Adrenal gland (tissue), 12 donors: ENCODE results near the gene TACR1. TPM values are rescaled to one million over a fixed set of nuclear protein-coding genes. Genes with fewer than 3 reads are reported as not detected.

Experiments
- DNase-seq, 7 donors: peaks; one replicate each; pipeline ENCODE4 v3.0.0-alpha.2; 2019 to 2020
- H3K27ac ChIP-seq, 5 donors: fragments of 200-600 bp; sonication (generic) in 4 of 5; 1 replicate in 3 of 5; 2 replicates in 2 of 5; pipeline versions ENCODE4 v1.5.1 to v1.8.0; 2016 to 2020; ENCODE audit warnings: mild to moderate bottlenecking in 1 of 5
- H3K27me3 ChIP-seq: fragments of 200-600 bp; 2 replicates; pipeline ENCODE4 v1.8.0; 2021
- H3K36me3 ChIP-seq, 2 donors: fragments of 200-600 bp; replicated peaks in 1 of 2; 1 replicate in 1 of 2; 2 replicates in 1 of 2; pipeline versions ENCODE4 v1.5.1 to v1.8.0; 2018 to 2022
- H3K4me1 ChIP-seq, 2 donors: fragments of 200-600 bp; replicated peaks in 1 of 2; 1 replicate in 1 of 2; 2 replicates in 1 of 2; pipeline versions ENCODE4 v1.5.1 to v1.8.0; 2018 to 2021
- H3K4me3 ChIP-seq, 4 donors: fragments of 200-600 bp; sonication (generic) in 3 of 4; one replicate each; pipeline ENCODE4 v1.5.1; 2016 to 2018
- H3K9me3 ChIP-seq, 3 donors: fragments of 200-600 bp; sonication (generic) in 1 of 3; replicated peaks in 1 of 3; 1 replicate in 2 of 3; 2 replicates in 1 of 3; pipeline versions ENCODE4 v1.5.1 to v1.8.0; 2016 to 2021
- POLR2A ChIP-seq, 2 donors: fragments of 450-650 bp; IDR thresholded peaks; one replicate each; pipeline ENCODE4 v1.6.1; 2017; ENCODE audit warnings: antibody characterized with exemption in 2 of 2, mild to moderate bottlenecking in 2 of 2, moderate library complexity in 1 of 2
- WGBS, 4 donors: extraction: QIAGEN DNeasy Blood & Tissue Kit in 2 of 4; methylation state at CpG; one replicate each; pipeline versions ENCODE4 v1.1.5 to v1.1.7; 2013 to 2017; 5-methylcytosine and 5-hydroxymethylcytosine counted together
- intact Hi-C, 2 donors: fragments of 100-400 bp; cut with DNase I; formaldehyde crosslinking; loops; one replicate each; pipeline versions ENCODE4 v1.14.1 to v1.15.0; 2022 to 2023
- polyA plus RNA-seq, 3 donors: library from polyadenylated mRNA; stranded (reverse); fragments of 200-250 nt in 2 of 3; fragments of 350-450 nt in 1 of 3; fragmentation: Illumina TruSeq in 1 of 3; extraction: RNeasy Lipid Tissue Mini Kit (QIAGEN cat#74804) in 1 of 3; gene quantifications; one replicate each; pipeline ENCODE4 v1.2.3, GENCODE V29; 2013 to 2014
- total RNA-seq, 9 donors: library from RNA; depleted of rRNA in 4 of 9; stranded (reverse); fragments of >200 nt in 4 of 9; fragments of 120-200 nt in 1 of 9; fragmentation: NEBNext Ultra II Directional in 1 of 9; extraction: Animal tissue kit (Norgen Biotek cat#: 25700) in 1 of 9; gene quantifications; one replicate each; pipeline versions ENCODE4 v1.1.0 to v1.2.4, GENCODE V29; 2013 to 2023
- TF ChIP-seq, protein P1 (sequence below), 6 experiments: fragments of 450-650 bp in 4 of 6; fragments of 200-600 bp in 2 of 6; sonication (generic) in 1 of 6; IDR thresholded peaks; 1 replicate in 5 of 6; 2 replicates in 1 of 6; pipeline versions ENCODE4 v1.5.1 to v1.8.0; 2016 to 2021; ENCODE audit warnings: antibody characterized with exemption in 6 of 6, mild to moderate bottlenecking in 2 of 6, moderate library complexity in 1 of 6
- donor health status: healthy with polysubstance abuse.
- donor health status: Bipolar disorder and iron deficiency.
- donor health status: DM: yes; HTN: yes; CAD: no.
- donor health status: DM: no; HTN: no; CAD: no.
- donor health status: DM: no; HTN: no; CAD: no.
- donor health status: DM: yes; HTN: yes; CAD: no.

TACR1 gene
- total and polyA plus RNA-seq, 12 donors: 0.15 to 1.9 (median 0.41) TPM; not detected in 1

DNA sequence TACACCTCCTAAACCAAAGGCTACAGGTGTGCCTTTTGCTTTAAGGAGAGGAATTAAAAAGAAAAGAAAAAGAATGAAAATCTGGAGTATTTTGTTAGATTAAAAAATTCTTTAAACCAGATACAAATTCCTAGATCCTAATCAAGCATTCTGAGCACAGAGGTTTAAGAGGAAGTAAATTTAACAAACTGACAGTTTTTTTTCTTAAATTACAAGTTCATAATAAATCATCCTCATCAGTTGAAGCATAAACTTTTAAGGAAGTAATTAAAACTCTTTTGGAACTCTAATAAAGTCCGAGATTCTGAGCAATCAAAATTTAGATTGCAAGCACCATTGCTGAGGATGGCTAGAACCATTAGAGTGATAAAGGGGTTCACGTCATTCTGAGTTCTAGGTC lies 165.8 kb downstream of the TACR1 start:
- Histone ChIP-seq H3K27me3 (no peaks in the 10 kb centered on the region), H3K4me1 (peaks cover 0 to 6% of the 10 kb centered on the region in 2 donors), H3K36me3 (no peaks in the 10 kb centered on the region), H3K4me3 (no peak overlapping the region), H3K27ac (no peak overlapping the region), H3K9me3 (no peaks in the 10 kb centered on the region)
- DNase-seq: no peak
- intact Hi-C loops: no loop called here
- WGBS, 4 donors: 65 to 71% (median 67%) methylated on average over 2 of the region's 2 CpGs
- no peak for TF ChIP-seq POLR2A (IDR thresholded peaks at IDR 0.05)
- TF ChIP-seq, protein P1, sequence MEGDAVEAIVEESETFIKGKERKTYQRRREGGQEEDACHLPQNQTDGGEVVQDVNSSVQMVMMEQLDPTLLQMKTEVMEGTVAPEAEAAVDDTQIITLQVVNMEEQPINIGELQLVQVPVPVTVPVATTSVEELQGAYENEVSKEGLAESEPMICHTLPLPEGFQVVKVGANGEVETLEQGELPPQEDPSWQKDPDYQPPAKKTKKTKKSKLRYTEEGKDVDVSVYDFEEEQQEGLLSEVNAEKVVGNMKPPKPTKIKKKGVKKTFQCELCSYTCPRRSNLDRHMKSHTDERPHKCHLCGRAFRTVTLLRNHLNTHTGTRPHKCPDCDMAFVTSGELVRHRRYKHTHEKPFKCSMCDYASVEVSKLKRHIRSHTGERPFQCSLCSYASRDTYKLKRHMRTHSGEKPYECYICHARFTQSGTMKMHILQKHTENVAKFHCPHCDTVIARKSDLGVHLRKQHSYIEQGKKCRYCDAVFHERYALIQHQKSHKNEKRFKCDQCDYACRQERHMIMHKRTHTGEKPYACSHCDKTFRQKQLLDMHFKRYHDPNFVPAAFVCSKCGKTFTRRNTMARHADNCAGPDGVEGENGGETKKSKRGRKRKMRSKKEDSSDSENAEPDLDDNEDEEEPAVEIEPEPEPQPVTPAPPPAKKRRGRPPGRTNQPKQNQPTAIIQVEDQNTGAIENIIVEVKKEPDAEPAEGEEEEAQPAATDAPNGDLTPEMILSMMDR (IDR thresholded peaks at IDR 0.05): no peak

DNA sequence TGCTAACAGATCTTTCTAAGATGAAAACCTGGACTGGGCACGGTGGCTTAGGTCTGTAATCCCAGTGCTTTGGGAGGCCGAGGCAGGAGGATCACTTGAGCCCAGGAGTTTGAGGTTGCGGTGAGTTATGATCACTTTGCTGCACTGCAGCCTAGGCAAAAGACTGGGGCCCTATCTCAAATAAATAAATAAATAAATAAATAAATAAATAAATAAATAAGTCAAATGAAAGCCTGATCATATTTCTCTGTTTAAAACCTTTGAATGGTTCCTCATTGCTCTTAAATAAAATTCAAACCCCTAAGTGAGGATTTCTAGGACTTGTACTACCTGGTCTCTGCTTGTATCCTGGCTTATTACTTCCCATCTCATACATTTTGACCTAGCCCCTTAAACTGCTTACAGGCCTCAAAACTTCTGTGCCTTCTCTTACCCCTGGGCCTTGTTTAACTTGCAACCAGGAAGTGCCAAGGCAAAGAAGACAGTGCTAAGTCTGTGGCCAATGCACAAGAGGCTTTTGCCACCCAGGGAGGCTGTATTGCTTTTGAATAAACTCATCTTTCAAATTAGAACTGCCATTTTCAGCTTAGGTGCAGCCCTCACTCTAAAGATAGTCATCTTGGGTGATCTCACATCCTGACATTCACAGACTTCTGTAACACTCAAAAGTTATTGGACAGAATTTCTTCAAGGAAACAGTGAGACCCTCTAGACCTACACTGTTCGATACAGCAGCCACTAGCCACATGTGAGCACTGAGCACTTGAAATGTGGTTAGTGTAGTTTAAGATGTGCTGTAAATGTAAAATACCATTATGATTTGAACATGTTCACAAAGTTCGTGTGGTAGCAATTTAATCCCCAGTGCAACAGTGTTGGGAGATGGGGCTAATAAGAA lies 167.2 kb downstream of the TACR1 start:
- H3K4me1 ChIP-seq: peaks cover 0 to 6% of the 10 kb centered on the region in 2 donors
- 91 to 95% (median 94%) methylated on average over 5 of the region's 5 CpGs for WGBS, 4 donors
- H3K27me3 ChIP-seq: no peaks in the 10 kb centered on the region
- H3K4me3 ChIP-seq: no peak overlapping the region
- no peak overlapping the region for H3K27ac ChIP-seq
- TF ChIP-seq POLR2A (IDR thresholded peaks at IDR 0.05): no peak
- TF ChIP-seq, protein P1 (IDR thresholded peaks at IDR 0.05): no peak
- DNase-seq: no peak
- H3K36me3 ChIP-seq: no peaks in the 10 kb centered on the region
- H3K9me3 ChIP-seq: no peaks in the 10 kb centered on the region
- intact Hi-C loops: no loop called here

DNA sequence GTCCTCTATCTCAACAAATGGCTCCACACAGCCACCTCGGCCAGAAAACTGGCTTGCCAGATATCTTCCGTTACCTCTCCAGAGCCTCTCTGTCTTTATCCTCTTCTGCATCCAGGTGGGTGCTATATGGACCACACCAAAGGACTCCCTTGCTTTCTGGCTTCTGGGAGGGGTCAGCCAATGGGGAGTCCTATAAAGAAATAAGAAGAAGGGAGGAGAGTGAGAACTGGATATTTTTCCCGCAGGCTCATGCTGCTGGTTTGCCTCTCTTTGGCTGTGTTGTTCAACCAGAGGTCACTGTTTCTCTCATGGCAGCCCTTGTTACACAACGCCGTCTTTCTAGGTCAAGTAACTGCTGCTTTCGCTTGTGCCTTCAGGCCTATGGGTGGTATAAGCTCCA lies 168.1 kb downstream of the TACR1 start:
- 85 to 96% (median 93%) methylated on average over 6 of the region's 6 CpGs for WGBS, 4 donors
- TF ChIP-seq, protein P1 (IDR thresholded peaks at IDR 0.05): no peak
- no peak for TF ChIP-seq POLR2A (IDR thresholded peaks at IDR 0.05)
- no peak for DNase-seq
- Histone ChIP-seq H3K4me3 (no peak overlapping the region), H3K4me1 (peaks cover 0 to 6% of the 10 kb centered on the region in 2 donors), H3K36me3 (no peaks in the 10 kb centered on the region), H3K27me3 (no peaks in the 10 kb centered on the region), H3K27ac (no peak overlapping the region), H3K9me3 (no peaks in the 10 kb centered on the region)
- intact Hi-C loops: no loop called here

DNA sequence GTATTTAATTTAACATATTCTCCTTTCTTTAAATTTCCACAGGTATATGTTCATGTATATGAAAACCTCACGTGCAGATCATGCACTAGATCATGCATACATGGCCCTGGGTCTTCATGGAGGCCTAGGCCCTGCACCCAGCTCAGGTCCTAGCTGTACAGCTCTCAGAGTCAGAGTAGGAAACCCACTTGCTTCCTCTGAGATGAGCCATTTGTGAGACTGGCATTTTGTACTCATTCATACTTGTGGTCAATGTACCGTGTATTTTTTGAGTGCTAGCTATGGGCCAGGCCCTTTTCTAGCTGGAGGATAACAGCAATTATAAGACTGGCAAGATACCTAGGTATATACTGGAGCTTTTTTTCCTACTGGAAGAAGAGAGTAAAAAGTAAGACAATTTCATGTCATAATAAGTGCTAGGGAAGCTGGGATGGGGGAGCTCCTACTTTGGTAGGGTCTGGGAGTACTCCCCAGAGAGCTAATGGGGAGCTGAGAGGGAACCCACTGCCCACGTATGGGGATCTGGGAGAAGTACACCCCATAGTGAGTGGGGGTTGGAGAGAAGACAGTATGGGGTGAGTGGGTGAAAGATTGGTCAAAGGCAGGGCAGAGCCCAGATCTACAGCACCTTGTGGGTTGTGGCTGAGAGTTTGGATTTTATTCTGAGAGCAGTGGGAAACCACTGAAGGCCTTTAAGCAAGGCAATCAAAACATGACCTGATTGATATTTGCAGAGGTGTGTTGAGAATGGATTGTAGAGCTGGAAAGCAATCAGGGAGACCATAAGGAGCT lies 168.9 kb downstream of the TACR1 start:
- no peaks in the 10 kb centered on the region for H3K4me1 ChIP-seq
- TF ChIP-seq POLR2A (IDR thresholded peaks at IDR 0.05): no peak
- TF ChIP-seq, protein P1 (IDR thresholded peaks at IDR 0.05): no peak
- no peak for DNase-seq
- intact Hi-C loops: no loop called here
- H3K9me3 ChIP-seq: no peaks in the 10 kb centered on the region
- H3K27ac ChIP-seq: no peak overlapping the region
- no peaks in the 10 kb centered on the region for H3K27me3 ChIP-seq
- H3K36me3 ChIP-seq: no peaks in the 10 kb centered on the region
- WGBS, 4 donors: 88 to 96% (median 95%) methylated on average over 3 of the region's 3 CpGs
- no peak overlapping the region for H3K4me3 ChIP-seq
